ENCODE results near the gene HOXB4.

DNA sequence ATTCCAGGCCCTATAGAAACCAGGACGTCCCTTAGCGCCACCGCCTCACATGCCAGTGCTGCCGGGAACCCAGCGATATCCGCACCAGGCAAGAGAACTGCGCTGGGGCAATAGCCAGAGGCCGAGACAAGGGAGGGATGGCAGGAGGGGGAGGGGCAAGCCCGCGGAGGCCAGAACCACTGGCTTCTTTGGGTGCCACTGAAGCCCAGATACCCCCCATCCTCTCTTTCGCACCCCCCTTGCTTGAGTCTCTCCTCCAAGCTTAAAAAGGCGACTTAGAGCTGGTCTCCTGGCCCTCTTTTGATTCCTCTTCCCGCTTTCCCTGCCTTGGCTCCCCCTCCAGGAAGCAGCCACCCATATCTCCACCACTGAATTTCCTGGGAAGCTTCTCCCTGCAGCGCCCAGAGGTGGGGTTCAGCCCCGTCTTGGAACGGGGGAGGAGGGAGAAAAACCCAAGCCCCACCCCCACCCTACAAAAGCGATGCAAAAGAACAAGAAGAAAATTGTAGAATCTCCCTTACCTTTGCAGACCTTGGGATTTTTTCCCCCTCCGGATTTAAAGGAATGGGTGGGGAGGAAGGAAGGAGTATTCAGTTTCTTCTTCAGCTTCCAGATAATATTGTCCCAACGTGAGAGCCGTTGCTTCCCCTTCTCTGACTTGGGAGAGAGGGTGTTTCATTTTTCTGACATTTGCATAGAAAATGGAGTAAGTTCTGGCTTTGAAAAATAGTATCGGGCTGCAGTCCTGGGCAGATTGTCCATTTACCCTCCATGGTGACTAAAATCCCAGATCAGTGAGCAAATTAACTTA is 26.0 kb upstream of the HOXB4 start:
- no peak for TF ChIP-seq CTCF (IDR thresholded peaks at IDR 0.05)
- TF ChIP-seq POLR2A (IDR thresholded peaks at IDR 0.05): no peak
